Mononuclear cell (primary cell): Measurements from ENCODE around the gene PREP. TPM values are rescaled to one million over a fixed set of nuclear protein-coding genes. Genes with fewer than 3 reads are reported as not detected.

Experiments
- H3K27me3 ChIP-seq: 2 replicates; pipeline ENCODE4 v1.6.0; 2011; ENCODE audit warnings: low read length, control low read depth; ENCODE audit not compliant: insufficient read depth
- H3K4me1 ChIP-seq: 2 replicates; pipeline ENCODE4 v1.5.1; 2011; ENCODE audit warnings: mild to moderate bottlenecking, low read length, control low read depth; ENCODE audit not compliant: insufficient read depth
- H3K4me3 ChIP-seq: 2 replicates; pipeline ENCODE4 v1.5.1; 2011; ENCODE audit warnings: mild to moderate bottlenecking, low read length, moderate library complexity
- H3K9me3 ChIP-seq: 2 replicates; pipeline ENCODE4 v1.5.1; 2011; ENCODE audit warnings: low read depth, mild to moderate bottlenecking, control low read depth, low read length
- total RNA-seq: library from RNA; depleted of rRNA; stranded (reverse); fragments of >200 nt; gene quantifications from one replicate; pipeline ENCODE4 v1.2.3, GENCODE V29; 2012

Gene PREP
- total RNA-seq, 1 donor = 13.5 TPM

DNA sequence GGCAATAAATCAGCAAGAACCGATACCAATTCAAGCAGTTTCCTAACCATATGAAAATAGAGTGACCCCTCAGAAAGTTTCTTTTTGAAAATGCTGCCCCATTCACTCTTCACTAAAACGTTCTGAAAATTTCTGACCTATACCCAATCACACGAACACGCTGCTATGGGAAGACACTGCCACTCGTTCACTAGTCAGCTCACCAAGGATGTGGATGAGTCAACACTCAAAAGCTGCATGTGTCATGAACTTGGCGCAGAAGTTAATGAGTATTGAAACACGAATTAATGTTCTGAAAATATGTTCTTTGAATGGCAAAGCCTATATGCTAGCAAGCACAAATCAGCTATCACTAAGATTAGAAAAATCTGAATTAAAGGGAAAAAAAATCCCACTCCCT is 84.2 kb downstream of the PREP start:
- H3K9me3 ChIP-seq = no peaks in the 10 kb centered on the region
- no peak overlapping the region for H3K4me3 ChIP-seq
- no peaks in the 10 kb centered on the region for H3K27me3 ChIP-seq
- H3K4me1 ChIP-seq = no peaks in the 10 kb centered on the region

DNA sequence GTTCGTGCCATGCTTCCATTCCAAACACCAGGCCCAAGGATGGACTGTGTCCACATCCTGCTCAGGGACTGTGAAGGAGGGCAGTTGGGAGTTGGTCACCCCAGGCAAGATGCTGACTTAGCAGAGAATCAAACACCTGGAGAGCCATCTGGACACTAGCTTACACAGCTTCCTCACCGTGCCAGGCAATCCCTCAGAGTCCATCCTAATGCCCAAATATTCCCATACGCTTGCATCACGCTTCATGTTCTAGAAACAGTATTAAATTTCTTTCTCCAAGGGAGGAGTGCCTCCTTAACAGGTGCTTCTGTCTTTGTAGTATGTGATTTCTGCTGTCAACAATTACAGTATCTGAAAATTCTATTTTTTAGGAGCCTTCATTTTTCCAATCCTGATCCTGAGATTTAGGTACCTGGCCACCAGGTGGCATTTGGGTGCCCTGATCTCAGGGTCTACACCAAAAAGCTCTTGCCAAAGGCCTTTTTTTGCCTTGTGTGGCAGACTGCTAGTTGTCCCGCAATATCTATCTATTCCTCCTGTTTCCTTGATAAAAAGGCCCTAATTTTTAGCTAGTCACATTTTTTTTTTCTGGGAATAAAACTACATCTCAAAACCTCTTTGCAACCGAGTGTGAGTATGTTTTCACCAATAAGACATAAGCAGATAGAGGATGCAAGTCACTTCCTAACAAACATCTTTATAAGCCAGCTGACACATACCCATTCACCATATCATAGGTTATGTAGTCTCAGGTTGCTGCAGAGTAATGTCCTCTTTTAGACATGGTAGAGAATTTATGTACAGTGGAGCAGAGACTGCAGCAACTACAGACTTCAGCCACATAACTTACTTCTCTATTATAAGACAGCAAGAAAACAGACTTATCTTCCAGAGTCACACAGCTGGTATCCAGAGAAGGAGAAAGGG is 85.0 kb downstream of the PREP start:
- no peaks in the 10 kb centered on the region for H3K27me3 ChIP-seq
- H3K9me3 ChIP-seq = no peaks in the 10 kb centered on the region
- H3K4me1 ChIP-seq = no peaks in the 10 kb centered on the region
- H3K4me3 ChIP-seq = no peak overlapping the region

DNA sequence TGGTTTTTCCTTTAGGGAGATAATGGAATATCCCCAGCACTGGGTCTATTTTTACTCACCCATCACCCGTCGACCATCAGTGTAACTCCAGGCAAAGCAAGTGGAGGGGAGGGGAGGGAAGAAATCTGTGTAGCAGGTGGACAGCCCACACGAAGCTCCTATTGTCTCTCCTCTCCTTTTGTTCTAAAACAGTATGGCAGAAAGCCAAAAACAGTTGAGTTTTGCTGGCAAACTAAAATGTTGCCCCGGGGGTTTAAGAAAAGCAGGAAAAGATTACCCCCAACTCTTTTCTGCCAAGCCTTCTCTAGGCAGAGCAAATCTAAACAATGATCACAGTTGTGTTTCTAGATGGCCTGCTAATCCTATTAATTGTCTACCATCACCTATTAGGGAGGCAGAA is 89.7 kb downstream of the PREP start:
- no peaks in the 10 kb centered on the region for H3K9me3 ChIP-seq
- no peaks in the 10 kb centered on the region for H3K27me3 ChIP-seq
- no peaks in the 10 kb centered on the region for H3K4me1 ChIP-seq
- H3K4me3 ChIP-seq = no peak overlapping the region

DNA sequence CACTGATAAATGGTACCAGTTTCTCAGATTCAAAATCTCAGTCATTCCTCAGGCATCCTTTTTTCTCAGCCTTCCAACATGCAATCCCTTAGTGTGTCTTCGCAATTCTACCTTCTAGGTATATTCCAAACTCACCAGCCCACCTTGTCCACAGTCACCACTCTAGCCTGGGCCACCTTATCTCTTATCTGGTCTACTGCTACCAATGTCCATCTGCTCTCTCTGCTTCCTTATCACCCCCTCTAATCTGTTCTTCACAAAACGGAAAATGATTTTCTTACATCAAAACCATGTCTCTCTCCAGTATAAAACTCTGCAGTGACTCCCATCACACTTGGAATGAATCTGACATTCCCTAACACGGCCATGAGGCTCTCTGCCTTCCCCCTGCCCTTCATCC is 91.9 kb downstream of the PREP start:
- H3K27me3 ChIP-seq = no peaks in the 10 kb centered on the region
- H3K4me3 ChIP-seq = no peak overlapping the region
- no peaks in the 10 kb centered on the region for H3K4me1 ChIP-seq
- no peaks in the 10 kb centered on the region for H3K9me3 ChIP-seq

DNA sequence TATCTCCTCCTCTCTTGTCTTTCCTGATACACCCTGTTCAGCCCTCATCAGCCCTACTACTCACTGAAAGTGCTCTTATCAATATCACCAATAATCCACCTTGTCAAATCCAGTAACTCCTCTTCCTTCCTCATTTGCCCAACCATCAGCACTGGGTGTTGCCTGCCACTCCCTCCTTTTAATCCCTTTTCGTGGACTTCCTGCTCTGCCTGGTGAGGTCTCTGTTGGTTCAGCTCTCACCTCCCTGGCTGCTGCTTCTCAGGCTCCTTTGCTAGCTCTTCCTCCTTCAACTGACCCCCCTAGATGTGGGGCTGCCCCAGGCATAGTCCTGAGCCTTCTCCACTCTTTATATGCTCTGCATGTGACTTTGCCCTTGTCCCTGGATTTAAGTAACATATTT is 92.5 kb downstream of the PREP start:
- no peaks in the 10 kb centered on the region for H3K9me3 ChIP-seq
- no peak overlapping the region for H3K4me3 ChIP-seq
- H3K27me3 ChIP-seq = no peaks in the 10 kb centered on the region
- no peaks in the 10 kb centered on the region for H3K4me1 ChIP-seq

DNA sequence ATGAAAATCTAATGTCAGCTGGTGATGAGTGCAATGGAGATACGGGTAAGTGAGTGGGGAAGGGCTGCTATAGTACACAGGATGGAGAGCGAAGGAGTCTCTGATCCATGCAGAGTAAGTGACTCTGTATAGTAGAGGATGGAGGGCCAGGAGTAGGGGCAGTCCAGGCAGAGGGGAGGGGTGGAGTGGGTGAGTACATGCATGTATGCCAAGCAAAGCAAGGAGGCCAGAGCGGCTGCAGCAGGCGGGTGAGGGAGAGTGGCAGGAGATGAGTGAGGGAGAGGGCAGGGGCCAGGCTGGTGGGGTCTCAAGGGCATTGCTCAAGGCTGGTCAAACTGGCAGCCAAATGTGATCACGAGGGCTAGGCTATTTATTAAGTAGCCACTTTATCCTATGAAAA is 94.0 kb downstream of the PREP start:
- Histone ChIP-seq H3K9me3 (no peaks in the 10 kb centered on the region), H3K4me1 (no peaks in the 10 kb centered on the region), H3K4me3 (no peak overlapping the region), H3K27me3 (no peaks in the 10 kb centered on the region)

DNA sequence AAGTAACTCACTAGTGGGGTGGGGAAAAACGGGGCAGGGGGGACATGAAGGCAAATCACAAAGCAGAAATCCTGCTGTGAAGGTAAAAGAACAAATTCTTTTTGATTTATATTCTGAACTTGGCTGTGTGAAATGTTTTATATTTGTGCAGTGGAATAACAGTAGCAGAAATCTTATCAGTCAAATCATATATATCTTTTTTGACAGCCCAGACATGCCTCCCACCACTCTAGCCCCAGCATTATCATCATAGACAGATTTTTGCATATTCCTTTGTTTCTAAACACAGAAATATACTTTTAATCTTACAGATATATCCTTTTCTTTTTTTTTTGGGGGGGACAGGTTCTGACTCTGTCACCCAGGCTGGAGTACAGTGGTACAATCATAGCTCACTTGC is 97.4 kb downstream of the PREP start:
- no peaks in the 10 kb centered on the region for H3K4me1 ChIP-seq
- H3K9me3 ChIP-seq = no peaks in the 10 kb centered on the region
- no peaks in the 10 kb centered on the region for H3K27me3 ChIP-seq
- no peak overlapping the region for H3K4me3 ChIP-seq

DNA sequence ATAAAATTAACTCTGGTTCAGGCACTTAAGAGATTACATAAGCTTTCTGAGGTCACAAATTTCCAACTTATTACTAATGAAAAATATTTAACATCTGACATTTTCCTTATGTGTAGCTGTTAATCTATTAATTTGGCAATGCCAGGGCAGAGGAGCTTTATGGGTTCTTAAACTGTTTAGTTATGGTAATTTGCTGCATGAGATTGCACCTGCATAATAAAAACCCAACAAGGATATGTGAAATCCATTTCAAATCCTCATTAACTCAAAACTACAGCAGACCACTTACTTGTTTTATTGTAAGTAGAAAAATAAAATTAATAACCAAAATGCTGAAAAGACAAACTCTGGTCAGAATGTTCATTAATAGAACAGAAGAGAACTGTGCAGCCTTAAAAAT is 98.1 kb downstream of the PREP start:
- H3K27me3 ChIP-seq = no peaks in the 10 kb centered on the region
- H3K4me3 ChIP-seq = no peak overlapping the region
- no peaks in the 10 kb centered on the region for H3K9me3 ChIP-seq
- no peaks in the 10 kb centered on the region for H3K4me1 ChIP-seq

DNA sequence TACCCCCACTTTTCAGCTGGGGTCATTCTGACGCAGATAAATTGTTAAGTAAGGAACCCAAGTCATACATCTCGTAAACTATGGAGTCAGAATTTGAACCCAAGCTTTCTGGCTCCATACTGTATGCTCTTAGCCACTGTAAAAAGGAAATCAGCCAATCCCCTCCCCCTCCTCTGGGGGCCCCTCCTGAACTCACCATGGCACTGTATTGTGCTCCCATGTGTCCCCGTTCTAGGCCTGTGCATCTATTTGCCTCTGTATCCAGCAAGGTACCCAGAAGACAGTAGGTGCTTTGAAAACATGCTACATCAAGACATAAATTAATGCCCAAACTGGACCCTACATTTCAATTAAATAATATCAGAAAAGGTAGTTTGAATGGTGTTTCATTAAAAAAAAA is 98.5 kb downstream of the PREP start:
- H3K27me3 ChIP-seq = no peaks in the 10 kb centered on the region
- no peaks in the 10 kb centered on the region for H3K9me3 ChIP-seq
- H3K4me3 ChIP-seq = no peak overlapping the region
- no peaks in the 10 kb centered on the region for H3K4me1 ChIP-seq

DNA sequence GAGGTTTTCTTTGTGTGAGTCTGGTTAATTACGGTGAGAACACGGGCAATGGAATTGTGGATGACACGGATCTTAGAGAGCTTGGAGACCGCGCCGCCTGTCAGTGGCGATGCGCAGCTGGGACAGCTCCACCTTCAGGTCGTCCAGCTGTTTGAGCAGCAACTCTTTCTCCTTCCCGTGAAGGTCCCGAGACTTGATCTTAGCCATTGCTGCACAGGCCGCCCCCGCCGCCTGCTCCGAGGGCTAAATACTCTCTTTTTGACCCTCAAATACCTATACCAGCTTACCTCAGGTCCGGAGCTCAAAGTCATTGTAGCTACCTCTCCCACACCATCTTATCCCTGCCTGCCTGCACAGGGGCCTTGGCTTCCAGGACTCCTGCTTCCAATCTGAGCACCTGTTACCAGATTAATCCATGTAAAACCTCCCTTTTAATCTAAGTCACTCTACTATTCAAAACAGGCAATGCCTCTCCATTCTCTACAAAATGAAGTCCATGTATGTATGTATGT is 100.2 kb downstream of the PREP start:
- H3K4me1 ChIP-seq = no peaks in the 10 kb centered on the region
- no peak overlapping the region for H3K4me3 ChIP-seq
- no peaks in the 10 kb centered on the region for H3K27me3 ChIP-seq
- no peaks in the 10 kb centered on the region for H3K9me3 ChIP-seq

DNA sequence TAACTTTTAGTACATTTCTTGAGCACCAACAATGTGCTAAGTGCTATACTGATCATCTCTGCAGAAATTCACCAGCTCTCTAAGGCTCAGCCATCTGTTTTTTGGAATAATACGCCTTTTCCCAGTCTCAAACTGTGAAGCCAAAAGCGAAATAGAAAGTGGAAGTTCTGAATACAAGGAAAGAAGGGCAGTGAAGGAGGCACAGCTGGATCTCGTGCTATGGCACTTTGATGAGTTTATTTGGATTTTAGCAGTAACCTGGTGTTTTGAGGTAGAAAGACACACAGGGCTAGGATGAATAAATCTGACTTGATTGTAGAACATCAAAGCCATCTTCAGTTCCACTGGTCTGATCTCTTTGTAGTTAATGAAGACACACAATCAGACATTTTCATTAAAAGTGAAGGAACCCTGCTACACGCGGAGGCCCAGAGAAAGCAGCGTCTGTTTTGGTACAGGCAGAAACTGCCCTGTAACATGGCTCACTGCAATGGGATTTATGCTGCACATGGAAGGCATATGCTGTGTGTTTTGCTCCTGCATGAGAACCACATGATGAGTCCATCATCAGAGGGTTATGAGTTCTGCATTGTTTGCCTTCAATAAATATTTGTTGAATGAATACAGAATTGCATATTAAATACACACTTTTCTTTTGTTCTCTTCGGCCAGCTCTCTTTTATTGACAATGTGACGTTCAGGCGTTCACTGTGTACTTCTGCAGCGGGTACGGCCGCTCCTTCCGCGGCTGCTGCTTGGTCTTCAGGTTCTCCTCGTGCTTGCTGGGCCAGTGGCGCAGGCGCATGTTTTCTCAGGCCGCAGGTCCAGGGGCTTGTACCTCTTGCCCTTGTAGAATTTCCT is 100.9 kb downstream of the PREP start:
- Histone ChIP-seq H3K9me3 (no peaks in the 10 kb centered on the region), H3K4me1 (no peaks in the 10 kb centered on the region), H3K27me3 (no peaks in the 10 kb centered on the region)

DNA sequence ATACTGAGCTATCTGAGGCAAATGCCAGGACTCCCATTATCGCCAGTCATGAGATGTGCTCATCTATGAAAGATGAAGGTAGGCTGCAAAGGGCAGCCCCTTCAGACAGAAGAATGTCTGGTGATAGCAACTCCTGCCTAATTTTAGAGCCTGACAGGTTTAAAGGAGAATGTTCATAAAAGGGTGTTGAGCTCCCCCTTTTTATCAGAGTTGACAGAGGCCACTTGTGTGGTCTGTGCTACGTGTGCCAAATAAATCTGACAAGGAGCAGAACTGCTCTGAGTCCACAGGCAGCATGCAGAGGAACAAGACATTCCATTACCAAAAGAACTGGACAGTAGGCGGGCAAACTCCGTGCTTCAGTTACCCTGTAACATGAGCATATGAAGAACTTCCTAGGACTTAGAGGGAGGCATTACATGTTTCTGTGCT is 101.8 kb downstream of the PREP start:
- no peaks in the 10 kb centered on the region for H3K4me1 ChIP-seq
- H3K27me3 ChIP-seq = no peaks in the 10 kb centered on the region
- H3K4me3 ChIP-seq = no peak overlapping the region
- no peaks in the 10 kb centered on the region for H3K9me3 ChIP-seq

More for the DNA sequence above, 100.9 kb downstream of the PREP start:
- H3K4me3 ChIP-seq = no peak overlapping the region

DNA sequence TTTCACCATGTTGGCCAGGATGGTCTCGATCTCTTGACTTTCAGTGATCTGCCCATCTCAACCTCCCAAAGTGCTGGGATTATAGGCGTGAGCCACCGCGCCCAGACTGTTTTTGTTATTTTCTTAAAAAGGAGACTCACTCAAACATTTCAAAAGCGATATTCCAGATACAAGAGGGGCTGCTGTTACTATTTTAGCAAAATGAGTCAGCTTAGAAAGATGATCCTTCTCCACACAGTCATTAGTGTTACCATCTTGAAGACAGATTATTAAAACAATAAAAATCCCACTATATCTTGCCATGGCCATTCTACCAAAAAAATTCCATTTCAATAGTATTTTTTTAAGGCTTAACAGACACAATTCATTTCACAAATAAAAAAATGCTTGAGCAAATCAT is 102.8 kb downstream of the PREP start:
- Histone ChIP-seq H3K4me1 (no peaks in the 10 kb centered on the region), H3K4me3 (no peak overlapping the region), H3K27me3 (no peaks in the 10 kb centered on the region), H3K9me3 (no peaks in the 10 kb centered on the region)

DNA sequence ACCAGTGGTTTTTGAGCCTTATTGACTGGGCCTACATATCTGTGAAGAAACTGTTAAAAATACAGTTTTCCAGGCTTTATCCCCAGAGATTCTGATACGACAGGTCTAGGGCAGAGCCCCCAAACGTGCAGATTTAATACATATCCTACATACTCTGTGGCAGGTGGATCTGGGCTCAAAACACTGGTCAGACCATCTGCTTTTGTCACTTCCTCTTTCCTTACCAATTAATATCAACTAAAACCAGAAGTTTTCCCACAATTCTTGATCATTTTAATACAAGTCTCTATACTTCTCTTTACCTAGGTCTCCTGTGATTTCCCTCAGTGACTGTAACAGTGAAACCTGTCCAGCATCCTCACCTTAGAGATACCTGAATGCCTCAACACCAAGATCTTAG is 108.8 kb downstream of the PREP start:
- no peaks in the 10 kb centered on the region for H3K27me3 ChIP-seq
- no peaks in the 10 kb centered on the region for H3K4me1 ChIP-seq
- H3K4me3 ChIP-seq = no peak overlapping the region
- H3K9me3 ChIP-seq = no peaks in the 10 kb centered on the region

DNA sequence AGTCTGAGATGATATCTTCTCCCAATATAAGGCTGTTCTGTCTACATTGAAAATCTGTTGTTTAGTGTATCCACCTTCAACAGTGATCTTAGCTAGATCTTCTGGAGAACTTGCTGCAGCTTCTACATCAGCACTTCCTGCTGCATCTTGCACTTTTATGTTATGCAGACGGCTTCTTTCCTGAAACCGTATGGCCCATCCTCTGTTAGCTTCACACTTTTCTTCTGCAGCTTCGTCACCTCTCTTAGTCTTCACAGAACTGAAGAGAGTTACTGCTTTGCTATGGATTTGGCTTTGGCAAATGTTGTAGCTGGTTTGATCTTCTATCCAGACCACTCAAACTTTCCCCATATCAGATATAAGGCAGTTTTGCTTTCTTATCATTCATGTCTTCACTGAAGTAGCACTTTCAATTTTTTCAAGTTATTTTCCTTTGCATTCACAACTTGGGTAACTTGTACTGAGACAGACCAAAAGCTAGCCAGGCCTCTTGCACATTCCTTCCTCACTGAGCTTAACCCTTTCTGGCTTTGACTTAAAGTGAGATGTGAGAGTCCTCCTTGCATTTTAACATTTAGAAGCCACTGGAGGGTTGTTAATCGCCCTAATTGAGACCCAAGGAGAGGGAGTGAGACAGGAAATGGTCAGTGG is 110.1 kb downstream of the PREP start:
- Histone ChIP-seq H3K27me3 (no peaks in the 10 kb centered on the region), H3K4me3 (no peak overlapping the region), H3K4me1 (no peaks in the 10 kb centered on the region), H3K9me3 (no peaks in the 10 kb centered on the region)
